GM19023 (cell line): ENCODE data around the gene KRTAP2-2.

ENCODE experiments used
- ATAC-seq: cut with Tn5 transposase; IDR thresholded peaks from one replicate; pipeline ENCODE4 v1.9.1; 2021; ENCODE audit warnings: mild to moderate bottlenecking, moderate library complexity; ENCODE audit not compliant: unreplicated experiment

KRTAP2-2 gene

DNA sequence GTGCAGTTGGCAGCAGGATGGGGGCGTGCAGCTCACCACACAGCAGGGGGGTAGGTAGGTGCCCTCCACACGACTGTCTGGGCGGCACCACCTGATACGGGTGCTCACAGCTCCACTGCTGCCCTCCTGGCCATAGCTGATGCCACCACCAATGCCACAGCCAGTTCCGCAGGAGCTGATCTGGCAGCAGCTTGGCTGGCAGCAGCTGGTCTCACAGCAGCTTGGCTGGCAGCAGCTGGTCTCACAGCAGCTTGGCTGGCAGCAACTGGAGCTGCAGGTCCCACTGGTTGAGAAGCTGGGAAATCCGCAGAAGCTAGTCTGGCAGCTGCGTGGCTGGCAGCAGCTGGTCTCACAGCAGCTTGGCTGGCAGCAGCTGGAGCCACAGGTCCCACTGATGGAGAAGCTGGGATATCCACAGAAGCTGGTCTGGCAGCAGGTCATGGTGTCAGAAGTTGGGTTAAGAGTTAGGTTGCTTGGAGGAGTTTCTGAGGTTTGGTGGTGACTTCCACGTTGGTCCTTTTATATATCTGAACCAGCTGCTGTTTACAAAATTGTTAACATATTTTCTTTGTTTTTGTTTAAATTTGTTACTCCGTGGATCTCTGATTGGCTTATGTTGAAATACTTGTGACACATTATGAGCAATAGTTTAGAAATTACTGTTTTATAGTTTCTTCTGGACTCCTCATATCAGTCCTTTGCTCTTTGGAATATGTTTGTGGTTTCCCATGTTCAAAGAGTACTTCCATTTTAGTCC, 28.1 kb downstream of the KRTAP2-2 start, which contains the start of gene KRTAP1-5:
Gene KRTAP1-5 (minus strand): TSS at position 494 of the 757 bp plus-strand sequence. CDS start 53 bp downstream, at position 441.
- no peak for ATAC-seq

DNA sequence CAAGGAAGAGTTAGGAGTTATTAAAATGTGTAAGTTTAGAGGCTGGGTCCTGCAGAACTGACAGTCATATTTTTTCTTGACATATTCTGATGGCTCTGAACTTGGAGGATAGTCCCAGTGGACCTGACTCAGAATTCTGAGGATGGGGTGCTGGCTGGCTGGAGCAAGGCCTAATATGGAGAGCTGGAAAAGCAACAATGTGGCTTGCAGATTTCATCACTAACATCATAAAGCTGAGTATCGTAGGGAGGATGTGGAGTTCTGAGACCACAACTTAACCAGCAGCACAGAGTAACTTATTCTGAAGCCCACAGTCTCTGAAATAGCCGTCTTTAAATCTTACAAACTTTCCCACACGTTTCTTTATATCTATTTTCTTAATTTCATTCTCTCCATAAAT, 30.3 kb downstream of the KRTAP2-2 start:
- ATAC-seq: no peak

DNA sequence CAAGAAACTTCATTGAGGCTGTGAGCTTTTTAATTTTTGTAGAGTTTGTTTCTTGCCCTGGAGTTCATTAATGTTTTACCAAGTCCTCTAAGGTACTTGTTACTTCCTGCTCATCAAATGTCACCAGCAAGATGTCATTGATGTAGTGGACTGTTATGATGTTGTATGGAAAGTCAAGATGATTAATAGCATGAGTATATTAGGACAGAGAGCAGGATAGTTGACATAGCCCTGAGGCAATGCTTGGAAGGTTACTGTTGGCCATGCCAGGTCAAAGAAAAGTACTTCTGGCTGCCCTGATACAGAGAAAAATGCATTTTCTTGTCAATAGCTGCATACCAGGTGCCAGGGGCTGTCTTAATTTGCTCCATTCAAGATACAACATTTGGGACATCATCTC, 34.7 kb downstream of the KRTAP2-2 start:
- ATAC-seq: no peak

DNA sequence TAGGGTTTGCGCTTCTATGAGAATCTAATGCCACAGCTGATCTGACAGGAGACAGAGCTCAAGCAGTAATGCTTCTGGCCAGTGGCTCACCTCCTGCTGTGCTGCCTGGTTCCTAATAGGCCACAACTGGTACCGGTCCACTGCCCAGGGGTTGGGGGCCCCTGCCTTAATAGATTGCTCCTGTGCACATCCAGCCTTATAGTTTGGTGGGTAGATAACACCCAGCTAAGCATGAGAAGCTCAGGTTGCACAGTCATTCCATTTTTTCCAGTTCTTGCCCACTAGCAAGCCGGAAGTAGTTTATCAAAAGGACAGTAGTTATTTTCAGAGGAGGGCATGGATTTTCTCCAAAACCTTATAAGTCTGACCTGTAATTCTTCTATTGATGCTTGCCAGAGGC, 35.6 kb downstream of the KRTAP2-2 start:
- no peak for ATAC-seq

DNA sequence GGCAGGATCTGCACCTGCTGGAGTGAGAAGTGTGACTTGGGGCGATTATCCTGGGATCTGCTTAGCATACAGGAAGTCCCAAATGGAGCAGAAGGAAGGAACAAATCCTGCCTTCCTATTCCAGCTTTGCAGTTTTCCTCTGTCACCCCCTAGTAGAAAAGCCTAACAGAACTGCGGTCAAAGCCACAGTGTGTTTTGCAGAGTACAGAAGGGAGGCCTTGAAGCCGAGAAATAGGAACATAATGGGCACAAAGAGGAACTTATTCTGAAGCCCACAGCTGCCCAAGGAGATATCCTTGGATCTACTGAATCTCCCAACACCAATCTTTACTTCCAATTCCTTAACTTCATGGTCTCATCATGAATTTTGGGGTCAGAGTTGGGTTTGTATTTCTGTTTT, 36.5 kb downstream of the KRTAP2-2 start:
- no peak for ATAC-seq

DNA sequence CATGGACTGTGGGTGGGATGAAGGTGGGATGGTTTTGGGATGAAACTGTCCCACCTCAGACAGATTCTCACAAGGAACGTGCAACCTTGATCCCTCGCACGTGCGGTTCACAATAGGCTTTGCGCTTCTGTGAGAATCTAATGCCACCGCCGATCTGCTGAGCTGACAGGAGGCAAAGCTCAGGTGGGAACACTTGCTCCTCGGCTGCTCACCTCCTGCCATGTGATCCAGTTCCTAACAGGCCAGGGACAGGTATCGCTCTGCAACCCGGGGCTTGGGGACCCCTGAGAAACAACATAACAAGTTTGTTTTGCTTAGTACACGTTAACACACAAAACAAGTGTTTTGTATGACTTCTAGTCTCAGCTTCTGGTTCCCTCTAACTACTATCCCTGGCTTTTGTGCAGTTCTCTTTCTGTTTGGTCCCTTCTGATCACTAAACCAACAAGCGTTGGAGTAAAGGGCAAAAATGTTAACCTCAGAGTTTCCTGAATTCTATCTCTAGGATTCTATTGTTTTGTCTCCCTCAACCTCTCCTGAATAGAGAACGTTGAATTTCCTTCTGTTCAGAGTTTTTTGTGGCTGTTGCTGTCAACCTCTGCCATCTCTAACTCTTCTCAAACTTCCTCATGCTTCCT, 38.3 kb downstream of the KRTAP2-2 start:
- ATAC-seq: no peak

DNA sequence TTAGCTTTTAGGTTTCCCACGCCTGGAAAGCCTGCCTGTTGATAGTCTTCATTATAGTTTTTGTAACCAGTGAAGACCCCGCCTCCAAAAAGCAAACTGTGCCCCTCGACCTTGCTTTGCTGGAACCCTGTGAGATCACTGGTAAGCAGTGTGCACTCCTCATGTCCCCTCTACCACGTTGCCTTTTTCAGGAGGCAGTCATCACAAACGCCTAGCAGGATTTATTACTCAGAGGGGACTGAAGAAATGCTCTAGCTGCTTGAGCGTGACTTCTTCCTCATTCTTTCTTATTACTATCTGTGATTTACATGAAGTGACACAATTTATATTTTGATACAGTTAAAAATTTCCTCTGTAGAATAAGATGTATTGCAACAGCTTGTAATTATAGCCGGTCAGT, 39.6 kb downstream of the KRTAP2-2 start:
- no peak for ATAC-seq

DNA sequence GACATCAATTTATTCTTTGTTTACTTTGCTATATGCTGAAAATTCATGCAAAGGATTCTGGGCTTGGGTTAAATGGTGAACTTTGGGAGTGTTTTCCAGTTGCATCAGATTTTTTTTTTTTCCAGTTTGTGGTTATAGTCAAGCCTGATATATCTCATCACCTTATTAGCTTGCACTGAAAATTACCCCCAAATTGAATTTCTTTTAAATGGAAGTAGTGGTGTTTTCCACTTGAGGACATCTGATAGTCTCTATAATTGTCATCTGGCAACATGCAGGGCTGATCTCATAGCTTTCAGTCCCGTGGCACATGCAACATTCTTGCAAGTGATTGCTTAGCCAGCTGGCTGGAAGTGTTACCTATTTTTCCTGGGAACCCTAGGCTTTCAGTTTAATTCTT, 41.4 kb downstream of the KRTAP2-2 start:
- ATAC-seq: no peak

DNA sequence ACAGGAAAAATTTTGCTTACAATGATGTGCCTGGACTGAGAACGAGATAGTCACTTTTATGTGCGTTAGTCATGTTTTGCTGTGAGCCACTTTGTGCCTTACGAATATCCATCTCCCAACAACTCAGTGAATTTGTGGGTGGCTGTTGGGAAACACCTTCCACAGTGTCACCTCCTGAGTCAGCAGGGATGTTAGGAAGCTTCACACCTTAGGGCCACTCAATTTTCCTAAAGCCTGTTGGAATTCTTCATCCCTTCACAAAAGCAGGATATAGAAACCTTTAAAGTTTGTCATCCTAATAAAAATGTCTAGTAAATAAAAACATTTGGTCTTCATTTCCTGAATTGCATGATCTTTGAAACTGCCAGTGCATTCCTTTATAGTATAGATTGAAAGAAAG, 41.8 kb downstream of the KRTAP2-2 start:
- no peak for ATAC-seq

DNA sequence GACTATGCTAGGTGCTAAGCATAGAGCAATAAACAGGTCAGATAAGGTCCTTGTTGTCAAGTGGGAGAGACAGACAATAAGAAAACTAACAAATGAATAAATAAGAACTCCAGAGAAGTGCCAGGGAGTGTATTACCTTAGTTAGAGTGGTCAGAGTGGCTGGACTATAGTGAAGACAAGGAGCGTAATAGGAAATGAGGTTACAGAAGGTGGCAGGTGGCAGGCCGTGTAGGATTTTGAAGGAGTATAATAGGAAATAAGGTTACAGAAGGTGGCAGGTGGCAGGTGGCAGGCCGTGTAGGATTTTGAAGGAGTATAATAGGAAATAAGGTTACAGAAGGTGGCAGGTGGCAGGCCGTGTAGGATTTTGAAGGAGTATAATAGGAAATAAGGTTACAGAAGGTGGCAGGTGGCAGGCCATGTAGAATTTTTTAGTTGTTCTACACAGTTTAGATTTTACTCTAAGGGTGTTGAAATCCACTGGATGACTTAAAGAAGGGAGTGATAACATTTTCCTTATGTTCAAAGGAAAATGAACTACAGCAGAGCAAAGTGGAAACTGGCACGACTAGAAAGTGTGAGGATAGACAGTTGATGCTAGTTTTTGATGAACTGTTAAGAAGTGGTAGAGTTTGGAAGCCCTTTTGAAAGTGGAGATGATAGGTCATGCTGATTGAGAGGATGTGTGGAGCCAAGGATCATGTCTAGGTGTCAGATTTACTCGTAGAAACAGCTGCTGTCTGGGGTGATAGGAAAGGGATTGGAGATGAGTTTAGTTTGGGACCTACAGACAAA, 42.5 kb downstream of the KRTAP2-2 start:
- no peak for ATAC-seq

DNA sequence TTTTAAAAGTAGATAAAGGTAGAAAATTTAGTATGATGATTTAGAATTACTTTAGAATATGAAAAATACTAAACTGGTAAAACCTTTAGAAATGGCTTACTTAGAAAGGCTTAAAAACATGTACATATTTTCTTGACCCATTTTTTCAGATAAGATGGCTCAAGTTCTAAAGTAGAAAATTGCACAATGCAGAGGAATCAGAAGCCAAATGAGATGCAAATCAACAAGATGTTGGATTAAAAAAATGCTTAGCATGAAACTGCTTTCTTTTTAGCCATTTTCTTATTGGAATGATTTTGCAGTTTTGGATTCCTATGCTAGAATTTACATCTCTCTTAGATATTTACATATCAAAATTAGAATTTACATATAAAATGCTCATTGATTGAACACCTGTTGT, 44.6 kb downstream of the KRTAP2-2 start:
- no peak for ATAC-seq

DNA sequence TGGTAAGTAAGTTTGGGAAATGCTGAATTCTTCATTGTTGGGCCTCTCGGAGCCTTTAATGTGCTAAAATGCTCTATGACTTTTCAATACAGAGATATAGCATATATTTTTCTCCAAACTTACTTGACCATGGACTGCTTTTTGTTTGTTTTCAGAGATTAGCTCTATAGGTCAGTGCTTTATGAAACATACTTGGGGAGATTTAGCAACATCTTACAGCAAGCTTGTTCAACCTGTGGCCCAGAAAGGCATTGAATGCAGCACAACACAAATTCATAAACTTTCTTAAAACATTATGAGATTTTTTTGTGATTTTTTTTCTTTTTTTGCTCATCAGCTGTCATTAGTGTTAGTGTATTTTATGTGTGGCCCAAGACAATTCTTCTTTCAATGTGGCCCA, 45.1 kb downstream of the KRTAP2-2 start:
- no peak for ATAC-seq

DNA sequence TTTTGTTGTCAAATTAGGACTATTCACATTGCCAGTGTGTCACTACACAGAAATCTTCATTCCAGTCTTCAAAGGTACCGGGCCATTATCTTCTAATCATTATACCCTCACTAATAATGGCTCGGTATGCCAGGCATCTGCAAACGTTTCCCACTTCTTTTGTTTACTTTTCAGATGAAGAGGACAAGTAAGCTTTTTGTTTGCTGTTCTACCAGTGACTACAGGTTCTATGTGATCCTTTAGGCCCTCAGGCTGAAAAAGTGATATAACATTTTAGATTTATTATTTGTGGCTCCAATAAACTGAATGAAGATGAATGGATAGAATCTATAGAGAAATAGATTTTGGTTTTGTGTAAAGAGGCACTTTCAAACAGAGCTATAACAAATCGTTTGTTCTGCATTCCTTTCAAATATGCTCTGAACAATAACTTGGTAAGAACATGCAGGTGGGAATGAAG, 45.7 kb downstream of the KRTAP2-2 start:
- ATAC-seq: no peak

DNA sequence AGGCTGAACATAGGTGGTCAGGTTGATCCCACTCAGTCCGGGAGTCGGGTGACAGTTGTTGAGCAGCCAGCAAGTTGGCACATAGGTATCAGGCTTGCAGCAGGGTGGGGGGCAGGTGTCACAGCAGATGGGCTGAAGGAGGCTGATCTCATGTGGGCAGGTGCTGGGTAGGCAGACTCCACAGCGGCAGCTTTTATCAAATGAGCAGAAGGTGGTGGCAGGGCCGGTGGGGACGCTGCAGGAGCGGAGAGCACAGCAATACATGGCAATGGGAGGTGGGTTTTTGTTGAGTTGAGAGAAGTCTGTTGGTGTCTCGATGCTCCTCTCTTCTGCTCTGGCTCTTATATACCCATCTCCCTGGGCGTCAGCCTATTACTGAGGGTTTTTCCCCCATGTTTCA, 46.2 kb downstream of the KRTAP2-2 start, which contains the start of gene KRTAP3-1:
Gene KRTAP3-1 (minus strand): TSS at position 318 of the 400 bp plus-strand sequence. CDS start 54 bp downstream, at position 264.
- ATAC-seq: no peak
